Measurements from ENCODE around the gene WDR93. TPM values are rescaled to one million over a fixed set of nuclear protein-coding genes. Genes with fewer than 3 reads are reported as not detected.

Gene WDR93
- total RNA-seq, 1 experiment from 2014 or later: not detected

DNA sequence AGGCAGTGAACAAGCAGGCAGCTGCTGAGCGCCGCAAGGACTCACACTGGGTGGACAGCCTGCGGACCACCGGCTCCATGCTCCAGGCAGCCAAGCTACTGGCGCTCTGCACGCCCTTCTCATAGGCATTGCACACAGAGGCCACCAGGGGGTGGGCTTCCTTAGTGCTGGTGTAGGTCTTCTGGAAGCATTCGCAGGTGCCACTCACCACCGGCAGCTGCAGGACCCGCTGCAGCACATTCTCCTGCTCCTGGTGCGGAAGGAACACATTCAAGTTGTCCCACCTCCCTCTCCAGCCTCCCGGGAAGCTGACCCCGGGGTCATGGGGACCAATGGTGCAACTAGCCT lies 17.5 kb upstream of the WDR93 start:
- Histone ChIP-seq H3K27ac (ENCODE audit: low read depth, low read length, poor library complexity, severe bottlenecking) (no peak overlapping the region), H3K9me3 (ENCODE audit: low read depth, low read length, poor library complexity, severe bottlenecking) (no peaks in the 10 kb centered on the region), H3K4me1 (ENCODE audit: insufficient read depth, low read length, poor library complexity, severe bottlenecking) (no peaks in the 10 kb centered on the region), H3K27me3 (replicated peaks; ENCODE audit: insufficient read depth, low read depth, low read length, poor library complexity) (no peaks in the 10 kb centered on the region), H3K36me3 (ENCODE audit: insufficient read depth, low read length, poor library complexity, severe bottlenecking) (no peaks in the 10 kb centered on the region), H3K4me3 (ENCODE audit: low read depth, low read length, poor library complexity, severe bottlenecking) (no peak overlapping the region)
- ChIA-PET POLR2A (ENCODE audit: low non-redundant PET) (no interaction called here), CTCF (interaction anchor here (0.5 to 1.1 kb wide), 3 partner anchors 9 to 415 kb away, joined by 3 read pairs; no protein-coding TSS in a partner anchor)
- BruUV-seq (replicated peaks): no TSS peak
- peak; percentile 69 for DNase-seq (ENCODE audit: low spot score)
- intact Hi-C loops (cut with micrococcal nuclease; ENCODE audit: unreplicated experiment): no loop called here
- TF ChIP-seq, protein P1, sequence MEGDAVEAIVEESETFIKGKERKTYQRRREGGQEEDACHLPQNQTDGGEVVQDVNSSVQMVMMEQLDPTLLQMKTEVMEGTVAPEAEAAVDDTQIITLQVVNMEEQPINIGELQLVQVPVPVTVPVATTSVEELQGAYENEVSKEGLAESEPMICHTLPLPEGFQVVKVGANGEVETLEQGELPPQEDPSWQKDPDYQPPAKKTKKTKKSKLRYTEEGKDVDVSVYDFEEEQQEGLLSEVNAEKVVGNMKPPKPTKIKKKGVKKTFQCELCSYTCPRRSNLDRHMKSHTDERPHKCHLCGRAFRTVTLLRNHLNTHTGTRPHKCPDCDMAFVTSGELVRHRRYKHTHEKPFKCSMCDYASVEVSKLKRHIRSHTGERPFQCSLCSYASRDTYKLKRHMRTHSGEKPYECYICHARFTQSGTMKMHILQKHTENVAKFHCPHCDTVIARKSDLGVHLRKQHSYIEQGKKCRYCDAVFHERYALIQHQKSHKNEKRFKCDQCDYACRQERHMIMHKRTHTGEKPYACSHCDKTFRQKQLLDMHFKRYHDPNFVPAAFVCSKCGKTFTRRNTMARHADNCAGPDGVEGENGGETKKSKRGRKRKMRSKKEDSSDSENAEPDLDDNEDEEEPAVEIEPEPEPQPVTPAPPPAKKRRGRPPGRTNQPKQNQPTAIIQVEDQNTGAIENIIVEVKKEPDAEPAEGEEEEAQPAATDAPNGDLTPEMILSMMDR (conservative IDR thresholded peaks at IDR 0.05; ENCODE audit: low read depth, low read length): peak; percentile 76
- TF ChIP-seq EZH2 (IDR thresholded peaks at IDR 0.05; ENCODE audit: borderline replicate concordance, low read depth, low read length, poor library complexity, severe bottlenecking): no peak

DNA sequence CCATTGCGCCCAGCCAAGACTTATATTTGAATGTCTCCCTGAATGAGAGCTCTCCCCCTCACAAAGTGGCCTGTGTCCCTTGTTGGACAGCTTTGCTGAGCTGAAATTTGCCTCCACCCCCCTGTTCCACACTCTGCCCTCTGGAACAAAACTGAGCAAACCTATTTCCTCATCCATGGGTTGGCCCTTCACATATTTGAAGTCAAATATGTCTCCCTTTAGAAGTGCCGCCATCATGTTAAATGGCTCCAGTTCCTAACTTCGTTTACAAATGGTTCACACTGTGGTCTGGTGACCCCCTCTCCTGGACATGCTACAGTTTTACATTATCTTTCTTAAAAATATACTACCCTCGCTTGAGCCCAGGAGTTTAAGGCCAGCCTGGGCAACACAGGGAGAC lies 16.1 kb upstream of the WDR93 start:
- Histone ChIP-seq H3K27me3 (replicated peaks; ENCODE audit: insufficient read depth, low read depth, low read length, poor library complexity) (no peaks in the 10 kb centered on the region), H3K9me3 (ENCODE audit: low read depth, low read length, poor library complexity, severe bottlenecking) (no peaks in the 10 kb centered on the region), H3K36me3 (ENCODE audit: insufficient read depth, low read length, poor library complexity, severe bottlenecking) (no peaks in the 10 kb centered on the region), H3K4me1 (ENCODE audit: insufficient read depth, low read length, poor library complexity, severe bottlenecking) (no peaks in the 10 kb centered on the region), H3K4me3 (ENCODE audit: low read depth, low read length, poor library complexity, severe bottlenecking) (no peak overlapping the region), H3K27ac (ENCODE audit: low read depth, low read length, poor library complexity, severe bottlenecking) (no peak overlapping the region)
- no peak for DNase-seq (ENCODE audit: low spot score)
- POLR2A ChIA-PET (ENCODE audit: low non-redundant PET): interaction anchor here (0.7 kb wide), 1 partner anchor 10 kb away, joined by 12 read pairs; no protein-coding TSS in a partner anchor
- CTCF ChIA-PET: no interaction called here
- no TSS peak for BruUV-seq (replicated peaks)
- TF ChIP-seq, protein P1 (conservative IDR thresholded peaks at IDR 0.05; ENCODE audit: low read depth, low read length): no peak
- TF ChIP-seq EZH2 (IDR thresholded peaks at IDR 0.05; ENCODE audit: borderline replicate concordance, low read depth, low read length, poor library complexity, severe bottlenecking): no peak
- intact Hi-C loops (cut with micrococcal nuclease; ENCODE audit: unreplicated experiment): no loop called here

DNA sequence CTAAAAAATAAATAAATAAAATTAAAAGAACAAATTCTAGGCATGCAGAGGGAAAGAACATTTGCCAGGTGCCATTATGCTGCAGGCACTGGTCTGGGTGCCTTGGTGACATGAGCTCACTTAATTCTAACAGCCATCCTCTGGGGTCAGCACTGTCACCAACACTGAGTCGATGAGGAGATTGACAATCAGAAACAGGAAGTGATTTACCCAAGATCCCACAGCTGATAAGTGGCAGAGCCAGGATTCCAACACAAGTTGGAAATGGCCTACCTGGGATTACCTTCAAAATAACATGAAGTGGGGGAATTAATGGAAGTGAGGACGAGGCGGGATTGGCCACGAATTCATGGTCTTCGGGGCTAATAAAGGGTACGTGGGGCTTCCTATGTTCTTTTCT lies 15.0 kb upstream of the WDR93 start:
- intact Hi-C loops (cut with micrococcal nuclease; ENCODE audit: unreplicated experiment): no loop called here

More for the DNA sequence above, 15.0 kb upstream of the WDR93 start:
- TF ChIP-seq EZH2 (IDR thresholded peaks at IDR 0.05; ENCODE audit: borderline replicate concordance, low read depth, low read length, poor library complexity, severe bottlenecking): no peak
- TF ChIP-seq, protein P1 (conservative IDR thresholded peaks at IDR 0.05; ENCODE audit: low read depth, low read length): no peak
- BruUV-seq (replicated peaks): no TSS peak
- no peak overlapping the region for H3K27ac ChIP-seq (ENCODE audit: low read depth, low read length, poor library complexity, severe bottlenecking)
- H3K9me3 ChIP-seq (ENCODE audit: low read depth, low read length, poor library complexity, severe bottlenecking): no peaks in the 10 kb centered on the region
- no peaks in the 10 kb centered on the region for H3K27me3 ChIP-seq (replicated peaks; ENCODE audit: insufficient read depth, low read depth, low read length, poor library complexity)
- no peak for DNase-seq (ENCODE audit: low spot score)
- H3K36me3 ChIP-seq (ENCODE audit: insufficient read depth, low read length, poor library complexity, severe bottlenecking): no peaks in the 10 kb centered on the region
- H3K4me1 ChIP-seq (ENCODE audit: insufficient read depth, low read length, poor library complexity, severe bottlenecking): no peaks in the 10 kb centered on the region
- POLR2A ChIA-PET (ENCODE audit: low non-redundant PET): interaction anchor here (0.6 kb wide), 1 partner anchor 399 kb away, joined by 8 read pairs; no protein-coding TSS in a partner anchor
- no peak overlapping the region for H3K4me3 ChIP-seq (ENCODE audit: low read depth, low read length, poor library complexity, severe bottlenecking)
- CTCF ChIA-PET: no interaction called here
